ENCODE results near the gene TMEM97.
"Not testable (repeated sequence)": the region's sequence is repeated elsewhere in the genome, so short reads cannot be mapped to it uniquely, and the experiment has no call there.

Gene TMEM97

DNA sequence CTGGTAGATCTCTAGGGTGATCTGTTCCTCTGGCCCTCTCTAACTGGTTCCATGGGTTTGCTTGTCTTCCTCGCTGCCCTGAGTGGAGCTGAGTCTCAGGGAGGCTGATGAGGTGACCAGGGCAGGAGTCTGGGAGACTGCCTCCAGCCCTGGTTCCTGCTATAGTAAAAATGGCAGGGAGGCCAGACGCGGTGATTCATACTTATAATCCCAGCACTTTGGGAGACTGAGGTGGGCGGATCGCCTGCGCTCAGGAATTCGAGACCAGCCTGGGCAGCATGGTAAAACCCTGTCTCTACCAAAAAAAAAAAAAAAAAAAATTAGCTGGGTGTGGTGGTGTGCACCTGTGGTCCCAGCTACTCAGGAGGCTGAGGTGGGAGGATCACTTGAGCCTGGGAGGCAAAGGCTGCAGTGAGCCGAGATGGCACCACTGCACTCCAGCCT is 19.8 kb downstream of the TMEM97 start:
- not testable (repeated sequence) for DNase-seq

DNA sequence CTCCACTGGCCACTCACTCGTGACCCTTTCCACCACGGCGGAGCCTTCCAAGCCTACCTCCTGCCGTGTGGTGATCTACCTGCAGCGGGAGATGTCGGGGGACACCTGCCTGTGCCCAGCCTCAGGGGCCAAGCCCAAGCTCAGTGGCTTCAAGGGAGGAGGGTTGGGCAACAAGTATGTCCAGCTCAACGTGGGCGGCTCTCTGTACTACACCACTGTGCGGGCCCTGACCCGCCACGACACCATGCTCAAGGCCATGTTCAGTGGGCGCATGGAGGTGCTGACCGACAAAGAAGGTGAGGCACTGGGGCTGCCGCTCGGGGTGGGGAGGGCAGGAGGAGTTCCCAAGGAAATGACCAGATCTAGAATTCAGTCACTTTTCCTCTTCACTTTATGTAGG is 20.4 kb downstream of the TMEM97 start:
- DNase-seq: no peak

DNA sequence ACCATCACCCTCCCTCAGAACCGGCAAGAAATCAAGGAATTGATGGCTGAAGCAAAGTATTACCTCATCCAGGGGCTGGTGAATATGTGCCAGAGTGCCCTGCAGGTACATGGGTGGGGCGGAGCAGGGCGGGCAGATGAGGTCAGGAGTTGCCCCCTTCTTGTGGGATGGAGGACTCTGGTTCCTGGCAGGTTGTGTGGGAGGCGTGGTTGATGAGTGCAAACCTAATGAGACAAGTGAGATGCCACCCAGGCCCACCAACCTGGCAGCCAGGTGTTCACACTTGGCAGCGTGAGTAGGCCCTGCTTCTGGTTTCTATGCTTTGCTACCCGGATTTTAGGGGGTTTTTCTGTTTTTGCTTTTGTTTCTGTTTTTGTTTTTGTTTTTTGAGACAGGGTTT is 21.4 kb downstream of the TMEM97 start:
- no peak for DNase-seq

DNA sequence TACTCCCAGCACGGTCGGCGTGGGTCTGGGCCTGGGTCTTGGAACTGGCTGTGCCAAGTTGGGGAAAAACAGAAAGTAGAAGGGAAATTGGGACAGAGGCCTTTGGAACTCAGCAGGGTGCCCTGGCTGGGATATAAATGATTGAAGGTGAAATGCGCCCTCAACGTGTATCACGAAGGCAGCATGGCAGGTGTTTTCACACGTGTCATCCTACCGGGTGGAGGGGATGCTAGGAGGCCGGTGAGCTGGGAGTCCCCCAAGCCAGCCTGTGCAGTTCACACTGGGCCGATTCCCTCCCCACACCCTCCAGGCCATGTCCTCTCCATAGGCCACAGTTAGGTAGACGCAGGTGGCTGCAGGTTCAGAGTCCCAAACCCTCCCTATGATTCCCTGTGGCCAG is 22.5 kb downstream of the TMEM97 start:
- no peak for DNase-seq

DNA sequence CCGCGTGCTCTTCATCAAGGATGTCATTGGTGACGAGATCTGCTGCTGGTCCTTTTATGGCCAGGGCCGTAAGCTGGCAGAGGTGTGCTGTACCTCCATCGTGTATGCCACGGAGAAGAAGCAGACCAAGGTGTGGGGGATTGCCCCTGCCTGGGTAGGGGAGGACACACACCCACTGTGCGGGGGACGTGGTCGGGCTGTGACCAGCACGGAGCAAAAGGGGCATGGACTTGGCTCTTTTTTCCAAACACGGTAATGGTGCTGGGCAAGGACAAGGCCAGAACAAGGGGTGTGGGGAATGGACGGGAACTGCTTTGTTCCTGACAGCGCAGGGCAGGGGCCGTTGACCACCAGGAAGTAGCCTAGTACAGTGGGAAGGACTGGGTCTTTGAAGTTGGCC is 23.3 kb downstream of the TMEM97 start:
- no peak for DNase-seq

DNA sequence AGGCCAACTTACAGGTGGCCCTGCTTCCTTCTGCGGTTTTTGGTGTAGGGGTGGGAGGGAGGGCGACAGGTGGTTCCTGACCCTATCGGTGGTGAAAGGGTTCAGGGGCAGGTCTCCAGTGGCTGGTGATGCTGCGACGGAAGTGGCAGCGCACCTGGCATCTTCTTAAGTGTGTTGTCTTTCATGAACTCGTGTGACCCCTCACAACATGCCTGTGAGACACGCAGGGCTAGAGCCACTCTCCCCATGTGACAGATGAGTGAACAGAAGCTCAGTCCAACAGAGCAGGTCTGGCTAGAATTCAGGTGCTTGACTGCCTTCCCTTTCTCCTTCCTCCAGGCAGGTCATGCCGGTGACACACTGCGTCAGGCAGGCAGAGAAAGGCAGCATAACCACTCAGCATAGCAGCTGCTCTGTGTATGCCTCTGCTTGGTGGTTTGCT is 24.5 kb downstream of the TMEM97 start:
- DNase-seq: no peak

DNA sequence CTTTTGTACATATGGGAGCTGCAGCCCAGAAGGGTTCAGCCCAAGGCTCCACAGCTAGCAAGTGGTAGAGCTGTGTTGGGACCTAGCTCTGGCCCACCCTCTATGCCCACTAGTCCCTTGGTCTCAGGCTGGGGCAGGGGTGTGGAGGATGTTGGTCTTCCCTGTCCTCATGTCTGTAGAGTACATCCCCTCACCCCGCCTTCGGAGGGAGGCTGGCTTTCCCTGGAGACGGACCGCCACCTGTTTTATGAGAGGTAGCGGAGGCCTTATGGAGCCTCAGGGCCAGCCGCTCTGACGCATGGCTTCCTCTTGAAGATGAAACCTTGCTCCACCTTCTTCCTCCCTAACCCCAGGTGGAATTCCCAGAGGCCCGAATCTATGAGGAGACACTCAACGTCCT is 25.0 kb downstream of the TMEM97 start:
- DNase-seq: no peak

DNA sequence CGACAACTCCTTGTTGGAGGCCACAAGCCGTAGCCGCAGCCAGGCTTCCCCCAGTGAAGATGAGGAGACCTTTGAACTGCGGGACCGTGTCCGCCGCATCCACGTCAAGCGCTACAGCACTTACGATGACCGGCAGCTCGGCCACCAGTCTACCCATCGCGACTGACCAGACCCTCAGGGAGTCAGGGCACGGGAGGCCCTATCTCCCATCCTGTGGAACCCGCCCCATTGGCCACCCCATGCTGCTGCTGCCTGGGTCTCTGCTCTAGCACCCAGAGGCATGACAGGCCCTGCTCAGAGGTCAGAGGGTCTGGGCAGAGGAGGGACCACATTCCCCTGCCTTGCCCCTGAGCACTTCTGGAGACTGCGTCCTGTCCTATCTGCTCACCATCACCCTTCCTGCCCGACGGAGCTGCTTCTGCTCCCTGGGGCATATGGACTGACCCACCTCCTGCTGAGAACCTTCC is 25.5 kb downstream of the TMEM97 start:
- no peak for DNase-seq

DNA sequence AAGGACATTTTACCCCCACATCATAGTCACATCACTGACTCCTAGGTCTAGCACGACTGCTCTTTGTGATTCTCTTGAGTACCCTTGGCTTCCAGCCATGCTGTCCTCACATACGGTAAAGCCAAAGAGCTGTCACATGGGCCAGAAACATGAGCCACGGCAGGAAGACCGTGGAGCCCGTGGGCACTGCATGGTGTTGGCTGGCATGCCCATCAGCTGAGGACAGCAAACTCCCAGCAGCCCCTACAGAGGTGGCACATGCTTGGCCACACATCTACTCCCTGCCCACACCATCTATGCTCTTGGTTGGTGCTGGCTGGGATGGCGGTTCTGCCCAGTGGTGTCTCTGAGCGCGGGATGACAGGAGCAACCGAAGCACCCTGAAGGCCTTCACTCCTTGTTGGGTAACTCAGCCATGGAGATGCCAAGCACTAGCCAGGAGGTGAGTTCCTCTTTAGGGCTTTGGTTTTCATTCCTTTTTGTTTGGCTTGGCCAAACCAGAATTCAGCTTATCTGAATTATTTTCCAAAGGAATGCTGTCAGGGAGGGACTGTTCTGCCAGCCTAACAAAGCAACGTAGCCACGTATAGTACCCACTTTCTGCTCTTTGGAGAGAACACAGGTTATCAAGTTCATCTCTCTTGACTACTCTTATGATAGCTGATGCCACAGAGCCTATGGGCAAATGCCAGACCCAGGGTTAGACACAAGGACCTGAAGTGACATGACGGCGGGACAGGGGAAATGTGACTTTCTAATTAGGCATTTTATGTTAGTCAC is 26.6 kb downstream of the TMEM97 start:
- no peak for DNase-seq

DNA sequence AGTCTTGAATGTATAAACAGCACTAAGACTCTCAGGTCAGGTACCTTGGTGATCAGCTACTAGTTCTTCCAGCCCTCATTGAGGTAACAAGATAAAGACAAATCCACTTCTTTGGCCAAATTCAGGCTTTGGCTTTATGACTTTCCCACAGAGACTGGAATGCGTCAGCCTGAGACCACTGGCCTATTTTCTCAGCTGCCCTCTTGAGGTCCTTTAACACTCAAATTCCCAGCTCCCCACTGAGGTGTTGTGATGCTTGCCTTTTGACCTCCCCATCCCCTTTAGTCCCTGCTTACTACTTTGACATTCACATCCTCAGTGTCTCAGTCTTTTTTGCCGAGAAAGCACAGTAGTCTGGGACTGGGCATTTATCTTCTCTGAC is 27.2 kb downstream of the TMEM97 start:
- no peak for DNase-seq

DNA sequence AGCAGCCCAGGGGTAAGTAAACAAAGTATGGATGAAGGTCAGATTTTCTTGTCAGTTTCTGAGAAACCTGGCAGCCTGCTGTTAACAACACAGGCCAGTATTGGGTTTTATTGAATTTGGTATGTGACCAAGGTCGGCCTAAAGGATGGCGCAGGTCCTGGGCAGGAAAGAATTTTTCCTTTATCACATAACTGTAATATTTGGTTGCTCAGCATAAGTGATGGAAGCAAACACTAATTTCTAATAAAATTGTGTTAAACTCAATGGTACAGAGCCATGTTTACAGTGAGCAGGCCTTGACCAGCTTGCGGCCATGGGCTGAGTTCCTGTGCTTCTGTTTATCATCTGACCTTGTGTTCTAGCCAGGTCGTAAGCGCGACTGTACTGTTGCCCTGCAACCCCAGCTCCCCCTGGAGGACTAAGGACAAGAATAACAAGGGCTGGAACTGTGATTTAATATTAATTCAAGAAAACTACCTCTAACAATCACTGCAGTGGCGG is 27.8 kb downstream of the TMEM97 start:
- no peak for DNase-seq

DNA sequence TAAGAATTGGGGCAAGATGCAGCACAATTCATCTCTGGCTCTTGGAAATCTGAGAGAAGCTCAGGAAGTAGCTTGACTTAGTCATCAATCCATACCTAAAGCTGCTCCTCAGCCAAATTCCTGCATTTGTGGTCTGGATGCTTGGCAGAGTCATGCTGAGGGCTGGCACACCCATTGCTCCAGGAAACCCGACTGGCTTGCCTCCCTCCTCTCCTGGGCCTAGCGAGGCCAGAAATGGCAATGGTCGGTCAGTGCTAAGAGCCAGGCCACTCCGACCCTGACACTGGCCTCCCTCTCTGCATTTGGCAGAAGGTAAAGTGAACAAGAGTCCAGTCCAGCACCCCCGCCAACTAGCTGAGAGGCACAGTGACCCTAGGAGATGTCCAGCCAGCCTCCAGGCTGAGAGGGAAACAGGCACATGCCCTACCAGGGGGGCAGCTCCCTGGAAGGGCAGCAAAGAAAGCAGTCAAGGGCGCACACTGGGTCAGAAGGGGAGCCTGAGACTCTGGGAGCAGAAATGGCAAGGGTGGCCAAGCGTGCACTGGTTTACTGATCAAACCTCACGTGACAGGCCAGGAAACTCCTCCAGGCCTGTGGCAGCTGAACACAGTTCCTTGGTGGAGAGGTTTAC is 28.4 kb downstream of the TMEM97 start:
- DNase-seq: no peak

DNA sequence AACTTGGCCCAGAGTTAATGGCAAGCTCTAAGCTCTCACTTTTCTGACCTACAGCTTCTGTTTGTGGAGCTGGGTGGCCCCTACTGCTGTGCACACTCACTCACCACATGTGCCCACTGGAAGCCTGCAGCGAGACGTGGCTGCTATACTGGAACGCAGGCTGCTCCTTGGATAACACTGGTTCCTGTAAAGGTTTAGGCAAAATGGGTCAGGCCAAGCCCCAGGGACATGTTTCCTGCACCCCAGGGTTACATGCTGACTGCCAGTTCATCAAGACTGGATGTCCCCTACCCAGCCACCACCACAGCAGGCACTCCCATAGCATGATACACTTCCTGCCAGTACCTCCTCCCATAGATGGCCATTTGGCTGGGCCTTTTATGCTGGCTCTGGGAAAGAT is 30.0 kb downstream of the TMEM97 start:
- DNase-seq: no peak

DNA sequence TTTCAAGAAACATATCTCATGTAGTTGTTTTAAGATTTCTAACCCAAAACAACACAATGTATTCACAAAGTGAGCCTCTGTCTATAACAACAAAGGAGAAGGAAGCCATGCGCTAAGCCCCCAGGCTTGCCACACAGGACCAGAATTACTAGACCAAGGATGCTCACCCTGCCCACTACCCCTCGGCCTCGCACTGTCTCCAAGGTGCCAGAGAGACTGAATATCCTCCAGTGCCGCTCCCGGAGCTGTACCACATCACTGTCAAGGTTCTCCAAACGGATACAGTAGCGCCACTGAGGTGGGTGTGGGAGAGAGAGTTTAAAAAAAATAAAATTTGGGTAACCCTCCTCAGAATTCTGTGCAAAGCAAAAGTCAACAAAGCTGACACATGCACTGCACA is 31.3 kb downstream of the TMEM97 start:
- no peak for DNase-seq

DNA sequence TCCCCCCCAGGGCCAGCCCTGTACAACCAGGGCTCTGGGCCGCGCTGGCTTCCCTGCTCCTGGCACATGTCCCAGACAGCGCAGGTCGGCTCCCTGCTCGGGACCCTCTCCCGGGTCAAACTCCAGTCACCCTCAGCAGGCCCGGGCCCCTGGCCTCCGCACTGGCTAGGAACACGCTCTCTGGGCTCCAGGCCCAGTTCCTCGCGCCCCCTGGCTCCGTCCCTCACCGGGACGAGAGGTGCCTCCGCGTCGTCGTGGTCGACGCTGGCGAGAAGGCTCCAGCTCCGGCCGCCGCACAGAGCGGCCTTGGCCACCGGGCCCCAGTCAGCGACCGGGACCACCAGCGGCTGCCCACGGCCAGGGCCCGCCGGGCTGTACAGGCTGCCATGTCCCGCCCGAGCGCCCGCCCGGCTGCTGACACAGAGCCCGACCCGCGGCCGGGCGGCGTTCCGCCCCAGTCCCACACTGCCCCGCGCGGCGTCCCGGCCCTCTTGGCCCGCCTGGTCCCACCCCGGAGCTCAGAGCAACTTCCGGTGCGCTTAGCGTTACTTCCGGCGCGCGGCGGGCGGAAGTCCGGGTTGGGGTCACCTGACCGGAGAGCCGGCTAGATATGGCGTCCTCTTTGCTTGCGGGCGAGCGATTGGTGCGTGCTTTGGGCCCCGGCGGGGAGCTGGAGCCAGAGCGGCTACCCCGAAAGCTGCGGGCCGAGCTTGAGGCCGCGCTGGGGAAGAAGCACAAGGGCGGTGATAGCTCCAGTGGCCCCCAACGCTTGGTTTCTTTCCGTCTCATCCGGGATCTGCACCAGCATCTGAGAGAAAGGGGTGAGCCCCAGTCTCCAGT is 38.3 kb downstream of the TMEM97 start, which contains the start of gene POLDIP2:
TSS of gene POLDIP2 (minus strand) at position 467 of the 840 bp plus-strand sequence. CDS start at position 388, 79 bp downstream.
- peak; percentile 92 for DNase-seq

DNA sequence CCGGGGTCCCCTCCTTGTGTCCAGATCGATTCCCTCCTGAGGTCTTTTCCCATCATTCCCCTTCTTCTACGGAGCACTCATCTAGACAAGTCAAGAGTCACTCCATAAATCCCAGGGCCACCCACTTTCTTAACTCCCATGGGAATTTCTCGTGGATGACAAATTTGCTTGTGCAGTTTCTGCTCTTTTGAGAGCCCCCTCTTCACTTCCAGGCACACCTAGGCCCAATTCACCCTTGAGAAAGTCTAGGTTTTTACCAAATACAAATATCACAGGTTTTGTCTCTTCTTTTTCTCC is 38.8 kb downstream of the TMEM97 start:
- DNase-seq: no peak

DNA sequence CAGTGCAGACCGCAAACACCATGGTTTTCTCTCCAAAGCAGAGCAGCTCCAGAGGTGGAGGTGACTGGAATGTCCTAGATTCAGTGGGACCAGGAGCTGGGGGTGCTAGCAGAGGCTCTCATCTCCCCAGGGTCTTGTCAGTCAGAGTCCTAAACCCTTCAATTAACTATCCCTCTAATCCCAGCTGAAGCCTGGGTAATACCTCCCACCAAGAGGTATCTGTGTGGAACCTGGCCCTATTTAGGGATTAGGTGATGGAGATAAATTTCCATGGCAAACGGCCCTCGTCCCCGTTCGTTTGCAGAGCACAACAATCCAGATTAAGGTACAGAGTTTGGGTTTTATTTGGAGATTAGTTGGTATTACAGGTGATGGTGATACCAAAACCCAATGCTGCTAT is 44.2 kb downstream of the TMEM97 start:
- no peak for DNase-seq

DNA sequence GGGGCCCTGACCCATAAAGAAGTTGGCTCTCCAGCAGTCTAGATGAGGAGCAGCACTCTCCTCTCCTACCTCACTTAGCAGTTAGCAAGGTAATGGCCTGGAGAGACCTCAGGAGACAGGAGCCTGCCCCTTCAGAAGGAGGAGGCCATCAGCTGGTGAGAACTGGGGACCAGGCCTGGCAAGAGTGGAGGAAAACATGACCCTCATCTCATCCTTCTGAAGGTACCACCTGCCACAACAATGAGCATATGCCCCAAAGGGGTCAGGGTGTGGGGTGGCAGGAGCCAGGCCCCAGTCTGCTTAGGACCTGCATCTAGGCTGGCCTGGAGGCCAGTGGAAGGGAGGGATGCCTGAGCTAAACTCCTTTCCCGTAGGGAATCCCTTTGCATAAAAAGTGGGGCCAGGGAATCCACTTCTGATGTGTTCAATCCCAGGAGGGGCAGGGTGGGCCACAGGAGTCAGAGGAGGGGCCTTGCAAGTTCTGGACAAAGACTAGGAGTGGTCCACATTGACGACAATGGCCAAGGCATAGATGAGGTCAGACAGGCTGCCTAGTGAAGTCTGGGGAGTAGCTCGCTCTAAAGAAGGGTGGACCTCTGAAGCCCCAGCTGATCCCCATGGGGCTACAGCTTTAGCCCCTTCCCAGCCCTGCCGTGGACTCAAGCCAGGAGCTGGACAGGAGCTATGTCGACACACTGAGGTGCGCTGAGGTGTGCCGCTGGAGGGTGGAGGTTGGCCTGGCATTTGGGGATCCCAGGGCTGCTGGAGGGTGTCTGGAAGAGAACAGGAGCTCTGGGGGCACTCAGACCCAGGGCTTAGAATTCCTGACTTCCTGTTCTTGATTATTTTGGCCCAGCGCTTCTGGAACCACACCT is 45.0 kb downstream of the TMEM97 start:
- DNase-seq: no peak

DNA sequence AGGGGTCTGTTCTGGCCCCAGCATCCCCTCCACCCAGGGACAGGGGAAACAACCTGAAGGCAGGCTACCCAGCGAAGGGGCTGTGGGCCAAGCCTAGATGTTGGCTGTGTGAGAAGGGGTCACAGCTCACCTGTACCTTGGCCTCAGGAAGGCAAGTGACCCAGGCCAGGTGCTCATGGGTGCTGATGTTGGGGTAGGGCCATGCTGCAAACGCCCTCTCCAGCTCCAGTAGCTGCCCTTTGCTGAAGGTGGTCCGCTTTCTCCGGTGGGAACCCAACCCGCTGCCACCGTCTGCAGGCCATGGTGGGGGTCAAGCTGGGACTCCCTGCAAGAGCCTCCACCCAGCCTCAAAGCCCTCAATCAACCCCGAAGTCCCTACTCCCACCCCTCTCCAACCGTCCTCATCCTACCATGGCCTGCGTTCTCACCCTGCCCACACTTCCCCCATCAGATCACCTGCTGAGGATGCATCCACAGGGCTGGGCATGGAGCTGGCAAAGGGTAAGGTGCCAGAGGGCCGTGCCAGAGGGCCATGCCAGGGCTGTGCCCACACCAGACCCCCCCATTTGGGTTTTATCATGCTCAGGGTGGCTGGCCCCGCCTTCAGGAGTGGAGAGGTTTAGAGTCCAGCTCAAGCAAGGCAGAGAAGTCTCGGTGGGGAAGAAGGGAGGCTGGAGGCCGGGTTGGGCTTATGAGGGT is 45.8 kb downstream of the TMEM97 start, which contains the start of gene SEBOX:
TSS of gene SEBOX (minus strand) at position 535 of the 699 bp plus-strand sequence. CDS start at position 487, 48 bp downstream.
- DNase-seq: no peak

DNA sequence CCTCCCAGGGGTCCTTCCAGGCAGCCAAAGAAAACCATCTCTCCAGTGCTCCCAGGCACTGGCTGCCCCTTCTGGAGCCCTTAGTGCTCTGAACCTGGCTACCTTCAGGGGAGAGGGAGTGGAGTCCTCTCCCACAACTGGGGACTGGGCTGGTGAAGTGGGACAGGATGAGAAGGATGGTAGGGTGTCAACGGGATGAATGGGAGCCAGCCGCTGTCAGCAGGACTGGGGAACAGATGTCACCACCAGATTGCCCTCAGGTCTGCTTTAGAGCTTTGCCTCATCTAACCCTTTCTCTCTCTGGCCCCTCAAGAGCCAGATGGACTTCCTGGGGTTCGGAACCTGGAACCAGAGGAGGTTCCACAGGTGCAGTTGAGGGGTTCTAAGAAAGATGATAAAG is 46.5 kb downstream of the TMEM97 start:
- DNase-seq: peak; percentile 20

DNA sequence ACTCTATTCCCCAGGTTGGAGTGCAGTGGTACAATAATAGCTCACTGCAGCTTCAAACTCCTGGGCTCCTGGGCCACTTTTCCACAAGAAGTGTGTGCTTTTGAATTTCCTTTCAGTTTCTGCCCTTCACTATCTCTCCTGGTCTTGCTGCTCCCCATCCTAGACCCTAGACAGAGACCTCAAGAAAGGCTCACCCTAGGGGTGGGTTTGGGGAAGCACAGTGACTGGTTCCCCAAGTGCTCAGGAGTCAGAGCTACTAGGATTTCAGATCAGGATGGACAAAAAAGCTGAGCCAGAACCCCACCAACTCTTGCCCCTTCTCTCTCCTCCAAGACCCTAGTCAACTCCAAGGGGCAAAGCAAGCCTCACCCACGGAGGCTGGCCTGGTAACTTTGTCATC is 47.6 kb downstream of the TMEM97 start:
- DNase-seq: no peak
